Measurements from ENCODE around the gene MEF2D.

Gene MEF2D

DNA sequence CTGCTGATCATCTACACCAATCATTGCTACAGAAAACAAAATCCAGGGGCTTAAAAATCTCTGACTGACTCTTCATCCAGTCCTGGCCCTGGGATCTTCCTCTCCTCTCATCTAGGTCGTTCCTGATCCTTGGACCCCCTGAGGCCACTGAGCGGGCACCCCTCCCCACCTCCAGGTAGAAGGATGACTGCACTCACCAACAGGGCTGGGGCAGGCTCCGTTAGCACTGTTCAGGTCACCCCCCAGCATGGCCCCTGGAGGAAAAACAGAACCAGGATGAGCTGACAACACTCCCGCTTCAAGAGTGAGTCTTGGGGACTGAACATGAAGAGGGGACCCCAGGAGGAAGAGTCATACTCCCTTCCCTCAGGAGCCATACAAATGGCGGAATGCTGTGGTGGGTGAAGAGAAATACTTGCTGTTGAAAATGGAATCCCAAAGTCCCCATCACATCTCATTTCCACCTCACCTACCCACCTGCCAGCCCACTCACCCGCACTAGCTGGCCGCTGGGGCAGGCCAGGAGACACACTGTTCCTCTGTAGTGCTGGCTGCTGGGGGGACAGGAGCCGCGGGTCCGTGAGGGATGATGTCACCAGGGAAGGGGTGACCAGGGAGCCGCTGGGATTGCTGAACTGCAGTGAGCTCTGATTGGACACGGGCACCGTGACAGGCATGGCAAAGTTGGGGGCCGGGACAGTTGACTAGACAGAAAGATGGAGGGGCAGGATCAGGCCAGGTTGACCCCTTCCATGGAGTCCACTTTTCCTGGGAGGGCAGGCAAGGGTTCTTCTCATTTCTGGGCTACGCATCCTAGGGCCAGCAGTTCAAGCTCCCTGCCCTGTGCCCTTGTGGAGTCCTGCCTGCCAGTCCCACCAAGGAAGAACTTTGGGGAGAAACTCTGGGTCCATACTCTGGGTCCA lies 21.2 kb downstream of the MEF2D start:
- H3K27ac Mint-ChIP-seq = no peak overlapping the region
- H3K9me3 Mint-ChIP-seq = no peaks in the 10 kb centered on the region
- peaks cover 55% of the 10 kb centered on the region for H3K36me3 Mint-ChIP-seq (ENCODE audit: low read depth)
- no peaks in the 10 kb centered on the region for H3K27me3 Mint-ChIP-seq
- H3K4me3 Mint-ChIP-seq = no peak overlapping the region
- peaks cover 65% of the 10 kb centered on the region for H3K4me1 Mint-ChIP-seq (ENCODE audit: low read depth)

DNA sequence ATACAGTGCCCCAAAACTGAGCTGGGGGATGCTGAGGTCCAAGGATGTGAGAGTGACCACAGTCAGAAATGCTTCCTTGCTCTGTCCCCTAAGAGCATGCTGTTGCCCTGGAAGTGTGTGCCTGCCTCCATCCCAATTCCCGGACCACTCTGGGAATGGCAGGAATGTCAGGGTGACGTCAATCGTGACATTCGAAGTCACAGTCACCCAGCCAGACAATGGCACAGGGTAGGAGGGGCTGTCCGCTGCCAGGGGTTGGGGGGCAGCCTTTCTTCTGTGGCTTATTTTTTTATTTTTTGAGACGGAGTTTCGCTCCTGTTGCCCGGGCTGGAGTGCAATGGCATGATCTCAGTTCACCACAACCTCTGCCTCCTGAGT lies 22.3 kb downstream of the MEF2D start:
- Mint-ChIP-seq H3K27me3 (no peaks in the 10 kb centered on the region), H3K4me1 (ENCODE audit: low read depth) (peaks cover 55% of the 10 kb centered on the region), H3K36me3 (ENCODE audit: low read depth) (peaks cover 66% of the 10 kb centered on the region), H3K9me3 (no peaks in the 10 kb centered on the region), H3K4me3 (no peak overlapping the region), H3K27ac (peak overlapping the region; percentile 65)

DNA sequence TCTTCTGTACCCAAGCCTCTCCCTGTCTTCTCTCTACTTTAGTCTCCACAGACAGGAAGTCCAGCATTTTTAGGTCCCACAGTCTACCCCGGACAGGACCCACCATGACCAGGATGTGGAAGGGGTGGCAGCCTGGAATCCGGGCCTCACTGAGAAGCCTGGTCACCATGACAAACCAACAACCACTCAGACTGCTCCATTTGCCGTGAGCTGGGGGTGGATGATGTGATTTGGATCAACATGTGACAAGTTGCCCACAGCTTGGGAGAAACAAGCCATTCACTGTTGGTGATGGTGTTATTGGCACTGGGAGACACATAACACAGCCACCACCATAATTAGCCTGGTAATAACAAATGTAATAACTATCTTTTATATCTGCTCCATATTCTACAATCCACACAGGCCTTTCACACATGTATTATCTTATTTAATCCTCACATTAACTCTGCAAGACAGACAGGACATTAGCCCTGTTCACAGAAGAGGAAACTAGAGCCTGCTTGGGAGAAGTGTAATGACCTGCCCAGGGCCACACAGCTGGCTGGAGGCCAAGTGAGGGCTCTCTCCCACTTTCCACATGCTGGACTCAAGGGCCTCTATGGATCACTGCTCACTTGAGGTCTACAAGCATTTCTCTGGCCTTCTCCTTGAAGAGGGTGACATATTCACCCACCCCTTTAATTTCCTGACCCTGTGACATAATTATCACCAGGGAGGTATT lies 22.9 kb downstream of the MEF2D start:
- Mint-ChIP-seq H3K4me3 (no peak overlapping the region), H3K36me3 (ENCODE audit: low read depth) (peaks cover 68% of the 10 kb centered on the region), H3K4me1 (ENCODE audit: low read depth) (peaks cover 52% of the 10 kb centered on the region), H3K9me3 (no peaks in the 10 kb centered on the region), H3K27ac (peak overlapping the region; percentile 65), H3K27me3 (no peaks in the 10 kb centered on the region)

DNA sequence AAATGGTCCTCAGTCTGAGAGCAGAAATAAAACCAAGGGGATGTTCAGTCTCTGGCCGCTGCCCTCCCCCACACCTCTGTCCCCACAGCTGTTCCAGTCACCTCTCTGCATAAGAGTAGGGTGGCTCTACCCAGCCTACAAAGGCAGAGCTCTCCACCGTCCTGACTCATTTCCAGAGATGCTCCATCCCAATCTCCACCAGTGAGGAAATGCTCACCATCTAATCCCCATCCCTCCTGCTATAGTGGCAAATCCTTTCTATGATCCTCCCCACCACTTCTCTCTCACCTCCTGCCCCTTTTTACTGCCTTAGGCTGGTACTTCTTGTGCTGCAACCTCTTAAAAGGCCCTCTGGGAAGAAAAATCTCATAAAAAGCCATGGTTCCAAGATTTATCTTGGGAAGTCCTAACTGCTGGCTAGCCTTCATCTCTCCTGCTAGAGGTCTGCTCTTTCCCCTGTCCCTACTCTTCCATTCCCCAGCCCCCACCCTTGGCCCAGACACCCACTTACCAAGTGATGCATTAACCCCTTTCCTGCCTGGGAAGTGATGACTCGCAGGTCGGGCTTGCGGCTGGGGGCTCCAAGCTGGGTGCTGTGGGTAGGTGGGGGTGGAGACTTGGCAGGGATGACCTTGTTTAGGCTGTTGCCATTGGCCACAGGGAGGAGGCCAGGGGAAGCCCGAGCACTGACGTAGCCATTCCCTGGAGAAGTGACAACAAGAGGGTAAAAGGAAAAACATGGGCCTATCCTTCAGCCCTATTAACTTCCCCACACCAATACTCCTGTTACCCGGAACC lies 23.9 kb downstream of the MEF2D start:
- H3K27ac Mint-ChIP-seq = peak overlapping the region; percentile 65
- no peak overlapping the region for H3K4me3 Mint-ChIP-seq
- no peaks in the 10 kb centered on the region for H3K9me3 Mint-ChIP-seq
- peaks cover 43% of the 10 kb centered on the region for H3K4me1 Mint-ChIP-seq (ENCODE audit: low read depth)
- peaks cover 68% of the 10 kb centered on the region for H3K36me3 Mint-ChIP-seq (ENCODE audit: low read depth)
- no peaks in the 10 kb centered on the region for H3K27me3 Mint-ChIP-seq

DNA sequence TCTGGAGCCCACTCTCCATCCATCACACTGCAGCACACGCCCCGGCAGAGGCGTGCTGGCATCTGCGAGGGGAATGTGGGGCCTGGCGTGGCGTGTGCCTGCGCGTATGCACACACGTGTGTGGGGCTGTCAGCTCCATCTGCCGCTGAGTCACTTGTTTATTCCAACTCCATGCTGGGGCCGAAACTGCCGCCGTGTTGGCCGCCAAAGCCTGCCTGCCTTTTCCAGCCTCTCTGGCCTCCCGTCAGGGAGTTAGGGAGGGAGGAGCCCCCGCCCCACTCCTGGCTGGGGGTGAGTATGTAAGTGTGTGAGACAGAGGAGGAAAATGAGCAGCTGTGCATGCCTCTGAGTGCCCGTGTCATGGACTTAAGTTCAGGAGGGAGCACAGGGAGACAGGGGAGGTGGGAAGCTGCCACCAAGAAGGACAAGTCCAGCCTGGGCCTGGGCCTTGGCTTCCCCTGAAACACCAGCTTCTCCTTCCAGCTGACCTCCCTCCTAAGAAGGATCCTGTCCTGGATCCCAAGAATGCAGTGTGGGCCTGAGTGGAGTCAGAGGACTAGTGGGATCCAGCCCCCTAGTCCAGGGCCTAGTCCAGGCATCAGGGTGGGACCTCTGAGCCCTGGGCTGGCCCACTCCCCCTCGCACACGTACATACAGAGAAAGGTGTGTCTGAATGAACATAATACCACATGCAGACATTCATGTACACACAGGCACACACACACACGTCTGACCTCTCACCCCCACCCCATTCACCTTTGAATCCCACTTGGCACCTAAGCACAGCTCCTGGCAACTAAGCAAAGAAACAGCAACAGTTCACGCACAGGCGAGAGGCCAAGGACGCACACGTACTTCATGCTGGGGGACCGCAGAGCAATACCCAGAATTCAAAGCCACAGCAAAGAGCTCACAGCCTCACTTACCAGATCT lies 24.7 kb downstream of the MEF2D start:
- H3K9me3 Mint-ChIP-seq = no peaks in the 10 kb centered on the region
- H3K36me3 Mint-ChIP-seq (ENCODE audit: low read depth) = peaks cover 68% of the 10 kb centered on the region
- no peaks in the 10 kb centered on the region for H3K27me3 Mint-ChIP-seq
- H3K27ac Mint-ChIP-seq = peak overlapping the region; percentile 33
- no peak overlapping the region for H3K4me3 Mint-ChIP-seq
- peaks cover 34% of the 10 kb centered on the region for H3K4me1 Mint-ChIP-seq (ENCODE audit: low read depth)

DNA sequence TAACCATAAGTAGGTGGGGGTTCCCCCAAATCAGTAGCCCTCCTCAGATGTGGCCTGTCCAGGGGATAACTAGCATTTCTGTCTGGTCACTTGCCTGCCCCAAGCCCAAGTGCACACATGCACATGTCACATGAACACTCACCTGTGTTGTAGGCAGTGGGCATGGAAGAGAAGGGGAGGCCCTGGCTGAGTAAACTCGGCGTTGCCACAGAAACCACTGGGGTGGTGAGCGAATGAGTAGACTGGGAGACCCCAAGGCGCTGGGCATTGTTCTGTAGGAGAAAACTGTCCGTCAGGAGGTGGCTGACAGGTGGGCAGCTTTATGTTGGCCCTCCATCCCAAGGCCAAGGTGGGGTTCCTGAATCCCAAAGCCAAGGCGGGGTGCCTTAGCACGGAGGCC lies 25.6 kb downstream of the MEF2D start:
- Mint-ChIP-seq H3K27ac (no peak overlapping the region), H3K4me1 (ENCODE audit: low read depth) (peaks cover 26% of the 10 kb centered on the region), H3K36me3 (ENCODE audit: low read depth) (peaks cover 62% of the 10 kb centered on the region), H3K9me3 (no peaks in the 10 kb centered on the region), H3K27me3 (no peaks in the 10 kb centered on the region), H3K4me3 (no peak overlapping the region)

DNA sequence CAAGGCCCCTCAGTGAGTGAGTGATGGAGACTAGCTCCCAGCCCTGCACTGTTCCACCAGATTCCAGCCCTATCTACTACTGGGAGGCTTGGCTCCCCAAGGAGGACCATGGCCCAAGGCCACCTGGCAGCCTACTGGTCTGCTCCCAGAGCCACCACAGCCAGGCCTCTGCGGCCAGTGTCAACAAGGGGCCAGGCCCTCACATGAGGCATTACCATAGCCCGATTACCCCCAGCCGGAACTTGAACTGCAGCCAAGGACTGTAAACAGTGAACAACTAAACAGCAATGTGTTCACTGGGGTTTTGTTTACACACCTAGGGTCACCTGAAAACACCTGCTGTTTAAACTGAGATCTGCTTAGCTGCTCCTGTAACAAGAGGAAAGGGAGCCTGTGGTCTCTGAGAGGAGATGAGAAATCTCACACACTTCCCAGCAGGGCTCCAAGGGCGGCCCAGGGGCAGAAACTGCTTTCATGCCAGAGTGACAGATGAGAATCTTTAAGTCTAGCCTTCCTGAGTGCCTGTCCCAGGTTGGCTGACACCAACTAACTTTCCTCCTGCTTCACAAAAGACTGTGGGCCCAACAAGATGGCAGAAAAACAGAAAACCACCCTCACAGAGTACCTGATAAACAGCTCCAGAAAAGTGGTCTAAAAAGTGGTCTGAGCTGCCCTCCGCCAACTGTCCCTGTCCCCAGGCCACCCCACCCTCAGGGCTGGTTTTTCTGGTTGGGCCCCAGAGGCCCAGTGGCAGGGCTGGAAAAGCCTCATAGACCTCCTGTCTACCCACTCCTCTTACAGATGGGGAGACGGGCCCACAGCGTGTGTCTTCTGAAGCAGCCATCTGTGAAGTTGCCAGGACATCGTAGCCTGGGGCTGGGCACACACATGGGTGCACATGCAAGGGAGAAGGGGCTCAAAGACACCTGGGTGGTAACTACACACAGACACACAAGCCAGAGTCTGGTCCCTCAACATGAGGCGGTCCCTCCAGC lies 28.8 kb downstream of the MEF2D start:
- Mint-ChIP-seq H3K36me3 (ENCODE audit: low read depth) (peaks cover 50% of the 10 kb centered on the region), H3K4me3 (no peak overlapping the region), H3K27ac (peak overlapping the region; percentile 55), H3K9me3 (no peaks in the 10 kb centered on the region), H3K27me3 (no peaks in the 10 kb centered on the region), H3K4me1 (ENCODE audit: low read depth) (peaks cover 13% of the 10 kb centered on the region)

DNA sequence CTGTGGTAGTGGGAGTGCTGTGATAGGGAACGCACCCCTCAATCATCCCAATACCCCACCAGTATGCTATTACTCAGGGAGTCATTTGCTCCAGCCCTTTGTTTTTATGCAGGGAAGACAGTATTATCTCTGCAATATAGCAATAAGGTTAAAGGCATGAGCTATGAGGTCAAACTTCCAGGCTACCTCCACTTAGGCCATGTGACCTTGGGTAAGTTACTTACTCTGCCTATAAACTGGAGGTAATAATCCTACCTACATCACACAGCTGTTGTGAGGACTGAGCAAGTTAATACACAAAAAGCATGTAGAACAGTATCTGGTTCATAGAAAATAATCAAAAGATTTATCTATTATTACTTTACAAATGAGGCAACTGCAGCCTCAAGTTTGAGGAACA lies 30.1 kb downstream of the MEF2D start:
- Mint-ChIP-seq H3K4me3 (no peak overlapping the region), H3K36me3 (ENCODE audit: low read depth) (peaks cover 44% of the 10 kb centered on the region), H3K27ac (no peak overlapping the region), H3K9me3 (no peaks in the 10 kb centered on the region), H3K27me3 (no peaks in the 10 kb centered on the region), H3K4me1 (ENCODE audit: low read depth) (peaks cover 5% of the 10 kb centered on the region)

DNA sequence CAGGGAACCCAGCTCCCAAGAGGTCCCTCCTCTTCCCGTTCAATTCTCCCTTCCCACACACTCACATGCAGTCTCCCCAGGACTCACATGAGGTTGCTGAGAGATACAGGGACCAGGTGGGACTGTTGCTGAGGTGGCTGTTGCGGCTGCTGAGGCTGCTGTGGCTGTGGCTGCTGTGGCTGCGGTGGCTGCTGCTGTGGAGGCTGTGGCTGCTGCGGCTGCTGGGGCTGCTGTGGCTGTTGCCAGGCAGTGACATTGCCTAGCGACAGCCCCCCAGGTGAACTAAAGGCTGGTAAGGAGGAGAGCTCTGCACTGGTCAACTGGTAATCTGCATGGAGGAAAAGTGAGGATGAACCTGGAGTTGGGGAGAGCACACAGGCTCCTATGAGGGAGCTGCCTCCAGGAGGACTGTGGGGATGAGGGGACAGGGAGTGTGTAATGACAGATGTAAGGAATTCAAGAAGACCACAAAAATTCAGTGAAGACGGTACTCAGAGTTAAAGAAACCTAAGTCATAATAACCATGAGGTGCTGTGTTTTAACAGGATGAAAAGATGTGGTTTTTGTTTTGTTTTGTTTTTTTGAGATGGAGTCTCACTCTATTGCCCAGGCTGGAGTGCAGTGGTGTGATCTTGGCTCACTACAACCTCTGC lies 31.8 kb downstream of the MEF2D start:
- Mint-ChIP-seq H3K36me3 (ENCODE audit: low read depth) (peaks cover 46% of the 10 kb centered on the region), H3K9me3 (no peaks in the 10 kb centered on the region), H3K27me3 (no peaks in the 10 kb centered on the region), H3K27ac (peak overlapping the region; percentile 57), H3K4me1 (ENCODE audit: low read depth) (peaks cover 4% of the 10 kb centered on the region), H3K4me3 (no peak overlapping the region)

DNA sequence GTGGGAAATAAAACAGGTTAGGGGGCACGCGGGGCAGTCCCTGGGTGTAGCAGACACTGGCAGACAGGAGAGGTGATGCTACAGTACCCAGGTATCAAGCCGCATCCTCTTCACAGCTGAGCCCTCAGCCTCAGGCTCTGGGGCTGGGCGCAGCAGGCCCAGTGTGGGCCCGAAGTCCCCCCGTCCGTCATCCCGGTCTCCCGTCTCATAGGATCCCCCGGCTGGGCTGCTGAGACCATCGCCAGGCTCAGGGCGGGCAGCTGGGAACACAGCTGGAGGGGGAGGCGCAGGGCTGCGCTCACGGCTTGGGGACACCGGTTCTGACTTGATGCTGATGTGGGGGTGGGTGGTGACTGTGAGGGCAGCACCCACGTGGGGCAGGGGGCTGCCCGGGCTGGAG lies 32.7 kb downstream of the MEF2D start:
- Mint-ChIP-seq H3K27me3 (no peaks in the 10 kb centered on the region), H3K4me3 (no peak overlapping the region), H3K9me3 (no peaks in the 10 kb centered on the region), H3K36me3 (ENCODE audit: low read depth) (peaks cover 38% of the 10 kb centered on the region), H3K27ac (no peak overlapping the region), H3K4me1 (ENCODE audit: low read depth) (peaks cover 4% of the 10 kb centered on the region)

DNA sequence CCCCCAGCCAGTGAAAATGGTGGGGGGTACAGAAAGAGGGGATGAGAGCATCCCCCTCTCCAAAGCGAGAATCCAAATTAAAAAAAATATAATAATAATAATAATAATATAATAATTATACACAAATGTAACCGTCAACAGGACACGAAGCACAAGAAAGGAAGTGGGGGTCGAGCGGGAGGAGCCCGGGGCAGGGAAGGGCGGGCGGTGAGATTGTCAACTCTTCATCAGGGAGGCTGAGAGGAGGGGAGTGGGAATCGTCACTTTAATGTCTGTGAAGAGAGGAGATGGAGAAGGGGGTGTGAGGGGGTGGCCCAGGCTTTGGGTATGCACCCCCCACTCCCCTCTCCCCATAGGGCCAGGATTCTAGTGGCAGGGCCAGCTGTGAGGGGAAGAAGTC lies 33.2 kb downstream of the MEF2D start:
- H3K27me3 Mint-ChIP-seq = no peaks in the 10 kb centered on the region
- H3K36me3 Mint-ChIP-seq (ENCODE audit: low read depth) = peaks cover 38% of the 10 kb centered on the region
- H3K9me3 Mint-ChIP-seq = no peaks in the 10 kb centered on the region
- no peak overlapping the region for H3K4me3 Mint-ChIP-seq
- H3K4me1 Mint-ChIP-seq (ENCODE audit: low read depth) = peaks cover 4% of the 10 kb centered on the region
- H3K27ac Mint-ChIP-seq = no peak overlapping the region

DNA sequence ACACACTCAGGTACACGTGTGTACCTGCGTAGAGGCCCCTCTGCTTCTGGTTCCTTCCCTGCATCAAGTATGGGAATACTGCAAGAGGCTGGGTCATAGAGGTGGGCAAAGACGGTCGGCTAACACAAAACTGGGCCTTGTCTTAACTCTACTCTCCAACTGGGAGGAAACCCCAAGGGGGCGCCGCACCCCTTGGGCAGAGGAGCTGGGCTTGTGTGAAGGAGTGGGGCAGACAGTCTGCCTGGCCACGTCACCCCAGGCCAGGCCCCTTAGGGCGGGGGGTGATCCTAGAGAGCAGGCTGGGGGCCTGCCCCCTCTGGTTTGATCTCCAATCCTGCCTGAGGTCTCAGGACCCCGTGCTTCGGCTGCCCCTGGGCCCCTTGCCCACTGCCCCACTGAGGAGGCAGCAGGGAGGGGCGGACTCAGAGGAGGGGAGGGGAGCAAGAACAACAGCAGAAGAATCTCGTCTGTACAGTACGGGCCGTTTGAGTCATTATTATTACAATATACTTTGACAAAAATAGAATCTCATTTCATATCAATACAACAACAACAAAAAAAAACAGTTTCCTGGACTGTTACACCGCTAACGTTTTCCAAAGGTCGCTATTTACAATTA lies 34.7 kb downstream of the MEF2D start:
- H3K27me3 Mint-ChIP-seq = no peaks in the 10 kb centered on the region
- H3K4me3 Mint-ChIP-seq = no peak overlapping the region
- peaks cover 4% of the 10 kb centered on the region for H3K4me1 Mint-ChIP-seq (ENCODE audit: low read depth)
- H3K36me3 Mint-ChIP-seq (ENCODE audit: low read depth) = peaks cover 26% of the 10 kb centered on the region
- peak overlapping the region; percentile 65 for H3K27ac Mint-ChIP-seq
- H3K9me3 Mint-ChIP-seq = no peaks in the 10 kb centered on the region
